Endodermal cell (in vitro differentiated cells): ENCODE data around the gene KIF18B. TPM values are rescaled to one million over a fixed set of nuclear protein-coding genes. Genes with fewer than 3 reads are reported as not detected.
A peak's percentile ranks its signal among the peaks of the same experiment; 100 is the strongest.

ENCODE experiments used
- DNase-seq: peaks from one replicate; pipeline ENCODE4 v3.0.0-alpha.2; 2017
- H3K27ac ChIP-seq: 2 replicates; pipeline ENCODE4 v1.5.1; 2013; ENCODE audit warnings: mild to moderate bottlenecking, low read depth, low read length, moderate library complexity
- H3K27me3 ChIP-seq: 2 replicates; pipeline ENCODE4 v1.6.1; 2013; ENCODE audit warnings: mild to moderate bottlenecking, low read length, moderate library complexity; ENCODE audit not compliant: insufficient read depth, control insufficient read depth, poor library complexity, severe bottlenecking
- H3K36me3 ChIP-seq: 2 replicates; pipeline ENCODE4 v1.7.0; 2013; ENCODE audit warnings: mild to moderate bottlenecking, low read length, moderate library complexity; ENCODE audit not compliant: control insufficient read depth, insufficient read depth
- H3K4me1 ChIP-seq: one replicate; pipeline ENCODE4 v1.7.0; 2013; ENCODE audit warnings: low read length; ENCODE audit not compliant: control insufficient read depth, insufficient read depth
- H3K4me3 ChIP-seq: 2 replicates; pipeline ENCODE4 v1.5.1; 2013; ENCODE audit warnings: mild to moderate bottlenecking, low read length, moderate library complexity
- H3K9ac ChIP-seq: 2 replicates; pipeline ENCODE4 v1.6.1; 2013; ENCODE audit warnings: mild to moderate bottlenecking, low read length, moderate library complexity; ENCODE audit not compliant: poor library complexity, severe bottlenecking; ENCODE audit errors: extremely low read depth
- H3K9me3 ChIP-seq: 2 replicates; pipeline ENCODE4 v1.6.1; 2013; ENCODE audit warnings: mild to moderate bottlenecking, low read length, moderate library complexity; ENCODE audit not compliant: control insufficient read depth
- H3K27ac Mint-ChIP-seq: 2 replicates; pipeline ENCODE4 v1.8.0; 2020; ENCODE audit warnings: mixed read lengths
- H3K27me3 Mint-ChIP-seq: 2 replicates; pipeline ENCODE4 v1.8.0; 2021; ENCODE audit warnings: mild to moderate bottlenecking, mixed read lengths; ENCODE audit not compliant: insufficient read depth
- H3K36me3 Mint-ChIP-seq: 2 replicates; pipeline ENCODE4 v1.8.0; 2020; ENCODE audit warnings: low read depth, mixed read lengths
- H3K4me1 Mint-ChIP-seq: 2 replicates; pipeline ENCODE4 v1.8.0; 2020; ENCODE audit warnings: mixed read lengths
- H3K4me3 Mint-ChIP-seq: 2 replicates; pipeline ENCODE4 v1.8.0; 2020; ENCODE audit warnings: mild to moderate bottlenecking, moderate library complexity, mixed read lengths
- H3K9me3 Mint-ChIP-seq: 2 replicates; pipeline ENCODE4 v1.8.0; 2020; ENCODE audit warnings: mild to moderate bottlenecking, mixed read lengths
- CTCF ChIP-seq: fragments of 200-600 bp; sonication (generic); conservative IDR thresholded peaks from 2 replicates; pipeline ENCODE4 v1.5.0; 2021; ENCODE audit warnings: antibody characterized with exemption, mild to moderate bottlenecking
- WGBS, 2 experiments: methylation state at CpG; one replicate each; pipeline versions ENCODE4 v1.1.5 to v1.1.7; 2013; ENCODE audit warnings: missing lambda C conversion rate in 2 of 2, mixed read lengths in 1 of 2; ENCODE audit not compliant: insufficient coverage in 1 of 2, insufficient read length in 1 of 2; 5-methylcytosine and 5-hydroxymethylcytosine counted together
- total RNA-seq, 2 donors: library from RNA; stranded (reverse); fragmentation: NEBNext Ultra II Directional in 1 of 2; extraction: Animal tissue kit (Norgen Biotek cat#: 25700) in 1 of 2; gene quantifications; 2 replicates in 1 of 2; 3 replicates in 1 of 2; pipeline ENCODE4 v1.2.1, GENCODE V29; 2021

The KIF18B gene
- total RNA-seq, 2 donors from 2014 or later: 43.5 to 64.7 TPM

- WGBS, 2 experiments: 90 to 93% methylated on average over 7 to 10 of the region's 10 CpGs
- no peaks in the 10 kb centered on the region for H3K9me3 ChIP-seq
- H3K36me3 ChIP-seq: no peaks in the 10 kb centered on the region
- H3K4me3 ChIP-seq: no peak overlapping the region
- peaks cover 3% of the 10 kb centered on the region for H3K4me1 Mint-ChIP-seq
- DNase-seq: peak; percentile 52
- H3K4me3 Mint-ChIP-seq: no peak overlapping the region
- peaks cover 30% of the 10 kb centered on the region for H3K27me3 ChIP-seq
- H3K27ac Mint-ChIP-seq: no peak overlapping the region
- H3K4me1 ChIP-seq: no peaks in the 10 kb centered on the region
- no peaks in the 10 kb centered on the region for H3K9me3 Mint-ChIP-seq
- H3K27me3 Mint-ChIP-seq: peaks cover 41% of the 10 kb centered on the region
- no peak overlapping the region for H3K9ac ChIP-seq
- no peaks in the 10 kb centered on the region for H3K36me3 Mint-ChIP-seq
- TF ChIP-seq CTCF: no peak
- no peak overlapping the region for H3K27ac ChIP-seq
Measured at GRCh38 chr17:44916781-44917241, 30.8 kb downstream of the KIF18B start.

GRCh38 chr17:44915862-44916780 lies 31.5 kb downstream of the KIF18B start:
- peaks cover 47% of the 10 kb centered on the region for H3K27me3 Mint-ChIP-seq

GRCh38 chr17:44915321-44915726 lies 32.2 kb downstream of the KIF18B start, which contains the start of gene GFAP:
Gene GFAP (minus strand): TSS chr17:44915500. CDS start chr17:44915486, 14 bp downstream.
- H3K9me3 ChIP-seq: no peaks in the 10 kb centered on the region
- H3K4me1 Mint-ChIP-seq: no peaks in the 10 kb centered on the region
- no peak within 1 kb of the TSS for H3K9ac ChIP-seq
- DNase-seq: no peak
- TF ChIP-seq CTCF: no peak
- peaks cover 53% of the 10 kb centered on the region for H3K27me3 Mint-ChIP-seq
- H3K27ac ChIP-seq: peak within 1 kb of the TSS; percentile 22
- no peaks in the 10 kb centered on the region for H3K36me3 Mint-ChIP-seq
- H3K27me3 ChIP-seq: peaks cover 32% of the 10 kb centered on the region
- no peaks in the 10 kb centered on the region for H3K9me3 Mint-ChIP-seq
- H3K4me3 ChIP-seq: no peak within 1 kb of the TSS
- H3K4me1 ChIP-seq: no peaks in the 10 kb centered on the region
- H3K27ac Mint-ChIP-seq: no peak within 1 kb of the TSS
- WGBS, 2 experiments: 91 to 95% methylated on average over 8 to 17 of the region's 17 CpGs
- H3K36me3 ChIP-seq: no peaks in the 10 kb centered on the region
- H3K4me3 Mint-ChIP-seq: no peak within 1 kb of the TSS

More at GRCh38 chr17:44915862-44916780, 31.5 kb downstream of the KIF18B start:
- peaks cover 35% of the 10 kb centered on the region for H3K27me3 ChIP-seq
- H3K4me3 ChIP-seq: no peak overlapping the region
- WGBS, 2 experiments: 90 to 94% methylated on average over 3 to 11 of the region's 11 CpGs
- H3K27ac ChIP-seq: peak overlapping the region; percentile 22
- H3K4me1 ChIP-seq: no peaks in the 10 kb centered on the region
- Mint-ChIP-seq H3K4me1 (no peaks in the 10 kb centered on the region), H3K27ac (no peak overlapping the region), H3K9me3 (no peaks in the 10 kb centered on the region), H3K4me3 (no peak overlapping the region), H3K36me3 (no peaks in the 10 kb centered on the region)
- DNase-seq: no peak
- H3K9me3 ChIP-seq: no peaks in the 10 kb centered on the region
- no peak for TF ChIP-seq CTCF
- no peak overlapping the region for H3K9ac ChIP-seq
- no peaks in the 10 kb centered on the region for H3K36me3 ChIP-seq
